Colon (tissue), 2 donors: ENCODE results near the gene LOXHD1.

Experiments
- FAIRE-seq: peaks from 2 replicates; lab custom pipeline; 2012; peaks lifted over from hg19 to GRCh38; lab: Jason Lieb, UNC
- donor health status: control.
- donor health status: control.

LOXHD1 gene

GRCh38 chr18:46541626-46542189 is 115.3 kb downstream of the LOXHD1 start:
- FAIRE-seq, result no peak

- FAIRE-seq, result no peak
Measured at GRCh38 chr18:46538376-46538775, 118.6 kb downstream of the LOXHD1 start.

GRCh38 chr18:46536215-46536874 is 120.7 kb downstream of the LOXHD1 start:
- FAIRE-seq, result no peak

- no peak for FAIRE-seq
Measured at GRCh38 chr18:46531482-46531881, 125.5 kb downstream of the LOXHD1 start.

GRCh38 chr18:46528037-46528436 is 129.0 kb downstream of the LOXHD1 start:
- FAIRE-seq, result no peak

- FAIRE-seq, result no peak
Measured at GRCh38 chr18:46519870-46520269, 137.2 kb downstream of the LOXHD1 start.

GRCh38 chr18:46518438-46518837 is 138.6 kb downstream of the LOXHD1 start:
- no peak for FAIRE-seq

- no peak for FAIRE-seq
Measured at GRCh38 chr18:46516555-46516954, 140.5 kb downstream of the LOXHD1 start.

- FAIRE-seq, result no peak
Measured at GRCh38 chr18:46510386-46510785, 146.6 kb downstream of the LOXHD1 start.

- FAIRE-seq, result no peak
Measured at GRCh38 chr18:46509530-46509929, 147.5 kb downstream of the LOXHD1 start.

GRCh38 chr18:46506974-46507586 is 149.9 kb downstream of the LOXHD1 start:
- no peak for FAIRE-seq

GRCh38 chr18:46502444-46502843 is 154.6 kb downstream of the LOXHD1 start:
- no peak for FAIRE-seq

GRCh38 chr18:46497129-46497528 is 159.9 kb downstream of the LOXHD1 start:
- FAIRE-seq, result no peak

- FAIRE-seq, result no peak
Measured at GRCh38 chr18:46488471-46489213, 168.4 kb downstream of the LOXHD1 start.

GRCh38 chr18:46485675-46486194 is 171.3 kb downstream of the LOXHD1 start:
- no peak for FAIRE-seq

- no peak for FAIRE-seq
Measured at GRCh38 chr18:46484971-46485370, 172.0 kb downstream of the LOXHD1 start.

- FAIRE-seq, result no peak
Measured at GRCh38 chr18:46482831-46483230, 174.2 kb downstream of the LOXHD1 start.

- FAIRE-seq, result no peak
Measured at GRCh38 chr18:46481847-46482245, 175.2 kb downstream of the LOXHD1 start.

GRCh38 chr18:46481048-46481846 is 175.8 kb downstream of the LOXHD1 start:
- FAIRE-seq, result no peak

- no peak for FAIRE-seq
Measured at GRCh38 chr18:46480226-46480625, 176.8 kb downstream of the LOXHD1 start.

GRCh38 chr18:46478796-46479195 is 178.2 kb downstream of the LOXHD1 start:
- FAIRE-seq, result no peak

GRCh38 chr18:46477425-46478011 is 179.5 kb downstream of the LOXHD1 start:
- FAIRE-seq, result no peak
